Testis (tissue), 3 donors: Measurements from ENCODE around the gene ZNF423. TPM values are rescaled to one million over a fixed set of nuclear protein-coding genes. Genes with fewer than 3 reads are reported as not detected.

Experiments used
- DNase-seq: peaks from one replicate; pipeline ENCODE4 v3.0.0-alpha.2; 2019
- H3K27ac ChIP-seq, 2 donors: fragments of 200-600 bp; sonication (generic); one replicate each; pipeline ENCODE4 v1.5.1; 2019
- H3K27me3 ChIP-seq: fragments of 200-600 bp; sonication (generic); one replicate; pipeline ENCODE4 v1.5.1; 2019
- H3K36me3 ChIP-seq: fragments of 200-600 bp; sonication (generic); one replicate; pipeline ENCODE4 v1.5.1; 2017; ENCODE audit warnings: low read depth; ENCODE audit errors: missing control alignments
- H3K4me1 ChIP-seq: fragments of 200-600 bp; sonication (generic); one replicate; pipeline ENCODE4 v1.5.1; 2019
- H3K4me3 ChIP-seq, 2 donors: fragments of 200-600 bp; sonication (generic); one replicate each; pipeline ENCODE4 v1.5.1; 2017 to 2019
- H3K9me3 ChIP-seq: fragments of 200-600 bp; sonication (generic); one replicate; pipeline ENCODE4 v1.5.1; 2017
- POLR2A ChIP-seq: fragments of 450-650 bp; IDR thresholded peaks from one replicate; pipeline ENCODE4 v1.6.1; 2017; ENCODE audit warnings: antibody characterized with exemption, mild to moderate bottlenecking, moderate library complexity
- WGBS, 2 donors: methylation state at CpG; one replicate each; pipeline ENCODE4 v1.1.5; 2018; 5-methylcytosine and 5-hydroxymethylcytosine counted together
- intact Hi-C: fragments of 100-400 bp; cut with DNase I; formaldehyde crosslinking; loops from one replicate; pipeline ENCODE4 v1.15.1; 2023; ENCODE audit warnings: low total_unique reads
- polyA plus RNA-seq: library from polyadenylated mRNA; stranded (reverse); fragments of 350-450 nt; fragmentation: Illumina TruSeq; extraction: RNeasy Lipid Tissue Mini Kit (QIAGEN cat#74804); gene quantifications from one replicate; pipeline ENCODE4 v1.2.3, GENCODE V29; 2014; ENCODE audit warnings: low read depth, low replicate concordance; ENCODE audit not compliant: insufficient read depth
- total RNA-seq, 2 donors: library from RNA; depleted of rRNA; stranded (reverse); fragments of >200 nt; gene quantifications; one replicate each; pipeline ENCODE4 v1.2.3, GENCODE V29; 2016
- TF ChIP-seq, protein P1 (sequence below), 3 experiments: fragments of 450-650 bp in 2 of 3; fragments of 200-600 bp in 1 of 3; sonication (generic) in 1 of 3; IDR thresholded peaks; one replicate each; pipeline ENCODE4 v1.5.1; 2016 to 2019; ENCODE audit warnings: antibody characterized with exemption in 3 of 3, mild to moderate bottlenecking in 2 of 3, moderate library complexity in 1 of 3

Gene ZNF423
- total and polyA plus RNA-seq, 3 donors from 2014 or later: 8.9 to 19.0 (median 12.1) TPM

DNA sequence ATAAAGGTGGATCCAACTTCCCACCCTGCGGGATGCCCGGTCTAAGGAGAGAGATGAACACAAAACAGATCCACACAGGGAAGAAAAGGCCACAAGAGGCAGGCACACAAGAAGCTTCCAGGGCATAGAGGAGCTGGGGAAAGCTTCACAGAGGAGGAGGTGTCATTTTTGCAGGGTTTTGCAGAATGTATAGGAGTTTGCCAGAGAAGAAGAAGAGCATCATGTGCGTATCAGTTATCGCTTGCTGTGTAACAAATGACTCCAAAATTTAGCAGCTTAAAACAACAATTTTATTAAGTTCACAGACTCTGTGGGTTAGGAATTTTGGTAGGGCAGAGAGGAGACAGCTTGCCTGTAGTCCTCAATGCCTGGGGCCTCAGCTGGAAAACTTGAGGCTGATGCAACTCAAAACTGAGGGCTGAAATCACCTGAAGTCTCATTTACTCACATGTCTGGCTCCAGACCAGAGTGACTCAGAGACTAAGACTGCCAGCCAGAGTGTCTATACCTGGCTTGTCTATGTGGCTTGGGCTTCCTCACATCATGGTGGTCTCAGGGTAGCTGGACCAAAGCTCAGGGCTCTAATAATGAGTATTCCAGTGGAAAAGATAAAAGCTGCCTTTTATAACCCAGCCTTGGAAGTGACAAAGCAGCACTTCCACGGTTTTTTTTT is 33.9 kb upstream of the ZNF423 start:
- Histone ChIP-seq H3K9me3 (no peaks in the 10 kb centered on the region), H3K4me3 (no peak overlapping the region), H3K4me1 (peaks cover 6% of the 10 kb centered on the region), H3K36me3 (no peaks in the 10 kb centered on the region), H3K27me3 (no peaks in the 10 kb centered on the region), H3K27ac (no peak overlapping the region)
- DNase-seq: no peak
- intact Hi-C loops: no loop called here
- 86 to 95% methylated on average over 5 of the region's 5 CpGs for WGBS, 2 donors
- TF ChIP-seq, protein P1, sequence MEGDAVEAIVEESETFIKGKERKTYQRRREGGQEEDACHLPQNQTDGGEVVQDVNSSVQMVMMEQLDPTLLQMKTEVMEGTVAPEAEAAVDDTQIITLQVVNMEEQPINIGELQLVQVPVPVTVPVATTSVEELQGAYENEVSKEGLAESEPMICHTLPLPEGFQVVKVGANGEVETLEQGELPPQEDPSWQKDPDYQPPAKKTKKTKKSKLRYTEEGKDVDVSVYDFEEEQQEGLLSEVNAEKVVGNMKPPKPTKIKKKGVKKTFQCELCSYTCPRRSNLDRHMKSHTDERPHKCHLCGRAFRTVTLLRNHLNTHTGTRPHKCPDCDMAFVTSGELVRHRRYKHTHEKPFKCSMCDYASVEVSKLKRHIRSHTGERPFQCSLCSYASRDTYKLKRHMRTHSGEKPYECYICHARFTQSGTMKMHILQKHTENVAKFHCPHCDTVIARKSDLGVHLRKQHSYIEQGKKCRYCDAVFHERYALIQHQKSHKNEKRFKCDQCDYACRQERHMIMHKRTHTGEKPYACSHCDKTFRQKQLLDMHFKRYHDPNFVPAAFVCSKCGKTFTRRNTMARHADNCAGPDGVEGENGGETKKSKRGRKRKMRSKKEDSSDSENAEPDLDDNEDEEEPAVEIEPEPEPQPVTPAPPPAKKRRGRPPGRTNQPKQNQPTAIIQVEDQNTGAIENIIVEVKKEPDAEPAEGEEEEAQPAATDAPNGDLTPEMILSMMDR (IDR thresholded peaks at IDR 0.05): no peak
- no peak for TF ChIP-seq POLR2A

- TF ChIP-seq, protein P1 (IDR thresholded peaks at IDR 0.05): no peak
- no peak for TF ChIP-seq POLR2A
- Histone ChIP-seq H3K4me3 (no peak overlapping the region), H3K27me3 (no peaks in the 10 kb centered on the region), H3K9me3 (no peaks in the 10 kb centered on the region), H3K36me3 (no peaks in the 10 kb centered on the region), H3K27ac (no peak overlapping the region), H3K4me1 (peaks cover 6% of the 10 kb centered on the region)
- intact Hi-C loops: no loop called here
- DNase-seq: no peak
- 41 to 62% methylated on average over 8 to 9 of the region's 9 CpGs for WGBS, 2 donors
Observed at GRCh38 chr16:49886554-49887094, 30.7 kb upstream of the ZNF423 start.

DNA sequence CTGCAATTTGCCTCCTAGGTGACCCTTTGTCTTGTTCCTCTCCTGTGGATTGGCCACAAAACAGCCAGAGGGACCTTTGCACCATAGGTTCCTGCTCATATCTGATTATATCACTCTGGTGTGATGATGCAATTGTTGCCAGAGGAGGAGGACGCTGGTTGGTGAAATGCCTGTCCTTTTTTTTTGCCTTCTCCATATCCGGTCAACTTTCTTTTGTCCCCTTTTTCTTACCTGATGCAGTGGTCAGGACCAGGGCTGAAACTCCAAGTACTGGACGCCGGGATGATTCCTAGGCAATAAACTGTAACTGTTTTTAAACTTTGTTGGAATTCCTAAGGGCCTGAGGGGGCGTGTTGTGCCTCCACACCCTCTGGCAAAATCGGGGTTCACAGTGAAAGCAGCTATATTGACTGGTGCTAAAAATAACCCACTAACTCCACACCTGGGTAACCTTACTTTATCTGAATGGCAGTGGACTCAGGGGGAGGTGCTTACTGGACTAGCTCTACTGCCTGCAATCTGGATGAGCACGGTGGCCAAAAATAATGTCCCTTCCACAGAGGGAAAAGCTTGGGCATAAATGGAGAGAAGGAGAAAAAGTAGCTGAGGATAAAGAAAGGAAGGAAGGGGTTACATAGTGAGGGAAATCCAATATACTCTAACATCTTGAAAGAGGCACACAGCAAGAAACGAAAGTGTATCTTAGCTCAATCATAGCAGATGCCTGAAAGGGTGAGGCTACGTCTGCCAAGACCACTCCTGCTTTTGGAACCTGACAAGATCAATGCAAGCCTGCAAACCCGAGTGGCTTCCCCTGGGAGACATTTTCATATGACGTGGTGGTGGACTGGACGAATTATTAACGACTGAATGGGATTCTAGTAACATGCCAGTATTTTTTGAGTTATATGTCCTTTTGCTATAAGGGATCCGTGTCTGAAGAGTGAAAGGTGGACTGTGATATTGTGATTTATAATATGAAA is 28.4 kb upstream of the ZNF423 start:
- Histone ChIP-seq H3K9me3 (no peaks in the 10 kb centered on the region), H3K27me3 (no peaks in the 10 kb centered on the region), H3K4me3 (no peak overlapping the region), H3K36me3 (no peaks in the 10 kb centered on the region), H3K4me1 (peaks cover 6% of the 10 kb centered on the region), H3K27ac (no peak overlapping the region)
- intact Hi-C loops: no loop called here
- TF ChIP-seq, protein P1 (IDR thresholded peaks at IDR 0.05): no peak
- no peak for TF ChIP-seq POLR2A
- no peak for DNase-seq
- WGBS, 2 donors: 68 to 77% methylated on average over 14 of the region's 14 CpGs

- no peaks in the 10 kb centered on the region for H3K27me3 ChIP-seq
- H3K36me3 ChIP-seq: no peaks in the 10 kb centered on the region
- TF ChIP-seq, protein P1 (IDR thresholded peaks at IDR 0.05): no peak
- no peak for TF ChIP-seq POLR2A
- no peak overlapping the region for H3K27ac ChIP-seq
- H3K4me1 ChIP-seq: peaks cover 6% of the 10 kb centered on the region
- H3K9me3 ChIP-seq: no peaks in the 10 kb centered on the region
- 85 to 87% methylated on average over 10 to 16 of the region's 16 CpGs for WGBS, 2 donors
- no peak for DNase-seq
- intact Hi-C loops: no loop called here
- H3K4me3 ChIP-seq: no peak overlapping the region
Observed at GRCh38 chr16:49883076-49884014, 27.4 kb upstream of the ZNF423 start.
